OCI-LY7 (cell line): ENCODE results near the gene HDAC9.

ENCODE experiments used
- CTCF ChIP-seq: fragments of 200-600 bp; sonication (generic); conservative IDR thresholded peaks from 2 replicates; pipeline ENCODE4 v1.5.1; 2014; ENCODE audit warnings: mild to moderate bottlenecking, antibody characterized with exemption, low read length, moderate library complexity, mixed read lengths
- EZH2phosphoT487 ChIP-seq: fragments of 200-600 bp; sonication (generic); IDR thresholded peaks from 2 replicates; pipeline ENCODE4 v1.6.1; 2018; ENCODE audit warnings: low read depth, borderline replicate concordance, mild to moderate bottlenecking, mixed run types, antibody characterized with exemption, low read length, moderate library complexity, mixed read lengths

GRCh38 chr7:18861514-18862118, 366.1 kb downstream of the HDAC9 start:
- no peak for TF ChIP-seq CTCF
- TF ChIP-seq EZH2phosphoT487, result no peak
